Endothelial cell of umbilical vein (primary cell): Measurements from ENCODE around the gene UBN2. TPM values are rescaled to one million over a fixed set of nuclear protein-coding genes. Genes with fewer than 3 reads are reported as not detected.

ENCODE experiments used
- BruUV-seq: library from RNA; stranded (reverse); fragments of 400-500 nt; replicated peaks from 2 replicates; lab custom pipeline; 2021; lab: Mats Ljungman, UMichigan
- CTCF ChIA-PET: fragments of 300-600, 350-600 bp; sonication (Branson Sonifier 250); formaldehyde crosslinking; loops from one replicate; lab custom pipeline; 2021; ENCODE audit warnings: antibody characterized with exemption, inconsistent platforms; lab: Charles Lee
- POLR2A ChIA-PET: fragments of 300-600, 350-600 bp; sonication (Branson Sonifier 250); formaldehyde crosslinking; loops from one replicate; lab custom pipeline; 2021; ENCODE audit warnings: antibody characterized with exemption, inconsistent platforms; lab: Charles Lee
- DNase-seq: peaks from one replicate; pipeline ENCODE4 v3.0.0-alpha.2; 2011; ENCODE audit warnings: low read depth, low spot score
- FAIRE-seq: peaks from 2 replicates; lab custom pipeline; 2011; peaks lifted over from hg19 to GRCh38; lab: Jason Lieb, UNC
- H2AFZ ChIP-seq: 2 replicates; pipeline ENCODE4 v1.6.0; 2012; ENCODE audit warnings: low read depth, low read length, control low read depth, inconsistent platforms
- H3K27ac ChIP-seq: 2 replicates; pipeline ENCODE4 v1.5.1; 2011; ENCODE audit warnings: low read depth, mild to moderate bottlenecking, control low read depth, low read length, moderate library complexity; ENCODE audit not compliant: insufficient read depth
- H3K27me3 ChIP-seq, 2 experiments: 2 replicates each; pipeline versions ENCODE4 v1.6.0 to v1.6.1; 2011; ENCODE audit warnings: low read length in 2 of 2, mixed read lengths in 1 of 2; ENCODE audit not compliant: control insufficient read depth in 2 of 2, insufficient read depth in 2 of 2
- H3K36me3 ChIP-seq, 2 experiments: 2 replicates in 1 of 2; 3 replicates in 1 of 2; pipeline ENCODE4 v1.5.1; 2011; ENCODE audit warnings: low read length in 2 of 2, mild to moderate bottlenecking in 1 of 2, moderate library complexity in 1 of 2; ENCODE audit not compliant: control insufficient read depth in 2 of 2, insufficient read depth in 2 of 2; ENCODE audit errors: extremely low read depth in 1 of 2
- H3K4me1 ChIP-seq: 3 replicates; pipeline ENCODE4 v1.5.1; 2011; ENCODE audit warnings: mild to moderate bottlenecking, low read length; ENCODE audit not compliant: control insufficient read depth, insufficient read depth; ENCODE audit errors: extremely low read depth
- H3K4me2 ChIP-seq: 2 replicates; pipeline ENCODE4 v1.6.1; 2011; ENCODE audit warnings: low read length, control low read depth, mixed read lengths; ENCODE audit not compliant: insufficient read depth
- H3K4me3 ChIP-seq, 3 experiments: fragments of 200-600 bp in 1 of 3; sonication (generic), shearing (Covaris generic) in 1 of 3; replicated peaks in 1 of 3; 2 replicates each; pipeline ENCODE4 v1.5.1; 2011 to 2016; ENCODE audit warnings: control low read depth in 3 of 3, low read length in 3 of 3, mild to moderate bottlenecking in 2 of 3, inconsistent platforms in 1 of 3, low read depth in 1 of 3, moderate library complexity in 1 of 3; ENCODE audit not compliant: insufficient read depth in 1 of 3
- H3K79me2 ChIP-seq: 2 replicates; pipeline ENCODE4 v1.6.0; 2012; ENCODE audit warnings: low read length, inconsistent platforms; ENCODE audit not compliant: control insufficient read depth, insufficient read depth
- H3K9ac ChIP-seq: replicated peaks from 2 replicates; pipeline ENCODE3; 2011; ENCODE audit warnings: low read length, control low read depth; ENCODE audit not compliant: insufficient read depth; ENCODE audit errors: extremely low read depth
- H3K9me1 ChIP-seq: replicated peaks from 3 replicates; pipeline ENCODE4 v1.6.0; 2011; ENCODE audit warnings: mild to moderate bottlenecking, low read length; ENCODE audit not compliant: control insufficient read depth, insufficient read depth; ENCODE audit errors: extremely low read depth
- H3K9me3 ChIP-seq: replicated peaks from 2 replicates; pipeline ENCODE4 v1.5.1; 2012; ENCODE audit warnings: low read length, inconsistent platforms; ENCODE audit not compliant: control insufficient read depth, insufficient read depth
- H4K20me1 ChIP-seq: replicated peaks from 2 replicates; pipeline ENCODE3; 2011; ENCODE audit warnings: mild to moderate bottlenecking, low read length; ENCODE audit not compliant: control insufficient read depth, insufficient read depth; ENCODE audit errors: extremely low read depth
- CTCF ChIP-seq, 2 donors: IDR thresholded peaks; 1 replicate in 1 of 2; 2 replicates in 1 of 2; pipeline ENCODE4 v1.5.1; 2011; ENCODE audit warnings: low read length in 2 of 2, mild to moderate bottlenecking in 2 of 2, moderate library complexity in 2 of 2, control low read depth in 1 of 2, inconsistent platforms in 1 of 2, low read depth in 1 of 2; ENCODE audit not compliant: insufficient read depth in 1 of 2; ENCODE audit errors: extremely low read depth in 1 of 2
- EZH2 ChIP-seq: IDR thresholded peaks from 2 replicates; pipeline ENCODE4 v1.6.1; 2012; ENCODE audit warnings: borderline replicate concordance, low read depth, mild to moderate bottlenecking, moderate library complexity, low read length, inconsistent platforms; ENCODE audit not compliant: severe bottlenecking
- FOS ChIP-seq: IDR thresholded peaks from 2 replicates; pipeline ENCODE4 v1.6.1; 2011; ENCODE audit warnings: mild to moderate bottlenecking, low read length, moderate library complexity, borderline replicate concordance; ENCODE audit not compliant: insufficient read depth
- GATA2 ChIP-seq: IDR thresholded peaks from 2 replicates; pipeline ENCODE4 v1.7.0; 2011; ENCODE audit warnings: low read depth, mild to moderate bottlenecking, moderate library complexity, mixed read lengths, low read length; ENCODE audit not compliant: insufficient read length, insufficient read depth
- JUN ChIP-seq: IDR thresholded peaks from 2 replicates; pipeline ENCODE4 v1.6.1; 2011; ENCODE audit warnings: borderline replicate concordance, low read depth; ENCODE audit not compliant: insufficient read length, insufficient read depth
- POLR2A ChIP-seq: IDR thresholded peaks from 2 replicates; pipeline ENCODE4 v1.6.1; 2012; ENCODE audit warnings: low read depth, mild to moderate bottlenecking, control low read depth, low read length
- POLR2AphosphoS5 ChIP-seq: IDR thresholded peaks from 2 replicates; pipeline ENCODE4 v1.6.1; 2012; ENCODE audit warnings: low read depth, mild to moderate bottlenecking, control low read depth, low read length, moderate library complexity; ENCODE audit not compliant: insufficient read depth
- dilution Hi-C: fragments of 300-500 bp; cut with MboI; formaldehyde crosslinking; loops from one replicate; pipeline ENCODE4 v1.15.0; 2019; ENCODE audit warnings: low sequenced_read_pairs; ENCODE audit not compliant: extremely low pct_ligation_motif_present
- intact Hi-C: fragments of 100-400 bp; cut with micrococcal nuclease; formaldehyde crosslinking; loops from one replicate; pipeline ENCODE4 v1.10.0; 2022
- polyA plus RNA-seq, 4 experiments: library from polyadenylated mRNA; depleted of rRNA in 3 of 4; stranded (reverse) in 3 of 4; unstranded in 1 of 4; fragments of >200 nt; gene quantifications; 2 replicates each; pipeline versions ENCODE4 v1.2.1 to v1.2.3, GENCODE V29; 2011 to 2012; ENCODE audit warnings: missing spikeins in 1 of 4
- total RNA-seq: library from RNA; stranded (reverse); gene quantifications from 2 replicates; pipeline ENCODE4 v1.2.3, GENCODE V29; 2021

The UBN2 gene
- total and polyA plus RNA-seq, 2 donors (not counting 3 experiments of a cell fraction or from before 2014, with no cell fraction given) = 2.2 to 14.2 TPM

GRCh38 chr7:139242741-139243281 is 11.8 kb downstream of the UBN2 start:
- H2AFZ ChIP-seq = peak overlapping the region; percentile 13
- no peak overlapping the region for H3K4me3 ChIP-seq
- TF ChIP-seq GATA2 = peak; percentile 56
- peak; percentile 27 for TF ChIP-seq POLR2AphosphoS5
- TF ChIP-seq JUN = no peak
- no peak for TF ChIP-seq EZH2
- TF ChIP-seq CTCF (IDR thresholded peaks at IDR 0.05; ENCODE audit: extremely low read depth in 1 of 2, insufficient read depth in 1 of 2, low read depth in 1 of 2, low read length in 2 of 2) = no peak
- TF ChIP-seq POLR2A = no peak
- peak; percentile 49 for TF ChIP-seq FOS
- H3K9ac ChIP-seq = no peak overlapping the region
- ChIA-PET CTCF (interaction anchor here (0.6 to 3.0 kb wide), 3 partner anchors 10 to 168 kb away, joined by 3 to 14 read pairs (median 8); no protein-coding TSS in a partner anchor), POLR2A (no interaction called here)
- FAIRE-seq = no peak
- dilution Hi-C loops (no loop called here), intact Hi-C loops (no loop called here)
- no TSS peak for BruUV-seq
- H3K79me2 ChIP-seq = no peaks in the 10 kb centered on the region
- no peaks in the 10 kb centered on the region for H3K9me3 ChIP-seq
- H3K36me3 ChIP-seq = peaks cover 4 to 6% of the 10 kb centered on the region in 2 experiments
- no peaks in the 10 kb centered on the region for H3K9me1 ChIP-seq
- H3K4me1 ChIP-seq = peaks cover 11% of the 10 kb centered on the region
- peak; percentile 27 for DNase-seq
- no peak overlapping the region for H3K27ac ChIP-seq
- no peaks in the 10 kb centered on the region for H3K27me3 ChIP-seq
- peak overlapping the region; percentile 1 for H3K4me2 ChIP-seq
- H4K20me1 ChIP-seq = no peaks in the 10 kb centered on the region
